Stimulated activated CD4-positive, alpha-beta T cell treated with anti-CD3 and anti-CD28 coated beads, TNF-alpha, amount 100 ng/mL, for 1 hour (primary cell): Measurements from ENCODE around the gene TENT5C.

Source experiments
- DNase-seq, 3 donors: peaks; one replicate each; pipeline ENCODE4 v3.0.0-alpha.2; 2020; ENCODE audit warnings: low read depth in 3 of 3, low spot score in 1 of 3

Gene TENT5C

GRCh38 chr1:117572546-117572945 lies 33.3 kb upstream of the TENT5C start:
- no peak for DNase-seq

- no peak for DNase-seq
These were observed 32.3 kb upstream of the TENT5C start for GRCh38 chr1:117573386-117574023.

GRCh38 chr1:117574161-117574835 lies 31.6 kb upstream of the TENT5C start:
- no peak for DNase-seq

- DNase-seq = no peak
These were observed 30.1 kb upstream of the TENT5C start for GRCh38 chr1:117575586-117576225.

GRCh38 chr1:117576236-117576635 lies 29.6 kb upstream of the TENT5C start:
- no peak for DNase-seq

- no peak for DNase-seq
These were observed 28.5 kb upstream of the TENT5C start for GRCh38 chr1:117577191-117577885.

GRCh38 chr1:117578466-117578865 lies 27.4 kb upstream of the TENT5C start:
- no peak for DNase-seq

- no peak for DNase-seq
These were observed 26.5 kb upstream of the TENT5C start for GRCh38 chr1:117579221-117579906.

GRCh38 chr1:117580436-117580835 lies 25.4 kb upstream of the TENT5C start:
- DNase-seq = no peak

GRCh38 chr1:117580882-117581281 lies 25.0 kb upstream of the TENT5C start:
- DNase-seq = no peak

- DNase-seq = no peak
These were observed 24.4 kb upstream of the TENT5C start for GRCh38 chr1:117581391-117581943.

GRCh38 chr1:117582451-117582850 lies 23.4 kb upstream of the TENT5C start:
- no peak for DNase-seq

- no peak for DNase-seq
These were observed 22.6 kb upstream of the TENT5C start for GRCh38 chr1:117583247-117583646.

- no peak for DNase-seq
These were observed 21.7 kb upstream of the TENT5C start for GRCh38 chr1:117584181-117584580.

GRCh38 chr1:117585086-117585485 lies 20.8 kb upstream of the TENT5C start:
- no peak for DNase-seq

GRCh38 chr1:117586337-117586736 lies 19.5 kb upstream of the TENT5C start:
- no peak for DNase-seq

GRCh38 chr1:117586747-117587498 lies 18.9 kb upstream of the TENT5C start:
- DNase-seq = no peak

- no peak for DNase-seq
These were observed 18.1 kb upstream of the TENT5C start for GRCh38 chr1:117587499-117588356.

- DNase-seq = no peak
These were observed 16.3 kb upstream of the TENT5C start for GRCh38 chr1:117589544-117589943.
